ENCODE measurements around the gene ADARB1. TPM values are rescaled to one million over a fixed set of nuclear protein-coding genes. Genes with fewer than 3 reads are reported as not detected.

ADARB1 gene
- polyA plus RNA-seq, 1 experiment = 25.3 TPM

DNA sequence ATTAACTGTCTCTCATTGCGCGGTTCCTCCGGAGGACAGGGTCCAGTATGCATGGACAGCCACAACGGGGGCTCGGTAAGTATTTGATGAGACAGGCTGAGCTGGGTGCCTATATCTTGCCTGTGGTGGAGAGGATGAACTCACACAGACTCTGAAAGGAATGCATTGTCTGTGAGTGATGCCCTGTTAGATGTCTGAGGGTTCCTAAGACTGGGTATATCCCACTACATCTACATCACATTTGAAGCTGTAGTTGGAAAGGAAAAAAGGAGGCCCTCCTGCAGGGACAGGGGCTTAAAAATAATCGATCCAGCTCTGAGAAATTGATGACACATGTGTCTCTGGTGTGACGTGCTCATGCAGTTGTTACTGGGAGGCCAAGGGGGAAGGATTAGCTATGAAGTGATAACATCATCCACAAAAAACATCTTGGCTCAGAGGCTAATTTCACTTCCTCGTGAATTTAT lies 1.9 kb downstream of the ADARB1 start:
- TF ChIP-seq, protein P1, sequence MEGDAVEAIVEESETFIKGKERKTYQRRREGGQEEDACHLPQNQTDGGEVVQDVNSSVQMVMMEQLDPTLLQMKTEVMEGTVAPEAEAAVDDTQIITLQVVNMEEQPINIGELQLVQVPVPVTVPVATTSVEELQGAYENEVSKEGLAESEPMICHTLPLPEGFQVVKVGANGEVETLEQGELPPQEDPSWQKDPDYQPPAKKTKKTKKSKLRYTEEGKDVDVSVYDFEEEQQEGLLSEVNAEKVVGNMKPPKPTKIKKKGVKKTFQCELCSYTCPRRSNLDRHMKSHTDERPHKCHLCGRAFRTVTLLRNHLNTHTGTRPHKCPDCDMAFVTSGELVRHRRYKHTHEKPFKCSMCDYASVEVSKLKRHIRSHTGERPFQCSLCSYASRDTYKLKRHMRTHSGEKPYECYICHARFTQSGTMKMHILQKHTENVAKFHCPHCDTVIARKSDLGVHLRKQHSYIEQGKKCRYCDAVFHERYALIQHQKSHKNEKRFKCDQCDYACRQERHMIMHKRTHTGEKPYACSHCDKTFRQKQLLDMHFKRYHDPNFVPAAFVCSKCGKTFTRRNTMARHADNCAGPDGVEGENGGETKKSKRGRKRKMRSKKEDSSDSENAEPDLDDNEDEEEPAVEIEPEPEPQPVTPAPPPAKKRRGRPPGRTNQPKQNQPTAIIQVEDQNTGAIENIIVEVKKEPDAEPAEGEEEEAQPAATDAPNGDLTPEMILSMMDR (IDR thresholded peaks at IDR 0.05; ENCODE audit: low read depth, low read length) = no peak

DNA sequence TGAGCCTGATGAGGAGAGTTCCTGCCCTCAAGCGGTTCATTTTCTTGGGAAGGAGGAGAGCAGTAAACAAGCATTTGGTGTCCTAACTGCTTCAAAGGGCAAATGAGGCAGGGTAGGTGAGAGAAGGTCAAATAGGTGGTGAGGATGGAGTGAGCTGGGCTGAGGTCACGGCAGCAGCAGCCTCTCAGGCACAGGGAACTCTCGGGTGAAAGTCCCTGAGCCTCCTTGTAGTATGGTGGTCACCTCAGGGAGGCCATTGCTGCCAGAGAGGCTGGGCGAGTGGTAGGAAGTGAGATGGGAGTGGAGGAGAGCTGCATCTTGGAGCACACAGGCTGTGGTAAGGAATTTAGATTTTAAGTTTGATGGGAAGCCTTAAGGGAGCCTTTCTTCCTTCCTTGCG lies 4.0 kb downstream of the ADARB1 start:
- CTCF ChIA-PET = interaction anchor here (1.1 to 5.4 kb wide), 5 partner anchors 24 to 129 kb away, joined by 3 to 30 read pairs (median 4); no protein-coding TSS in a partner anchor
- no peaks in the 10 kb centered on the region for H3K9me3 ChIP-seq (ENCODE audit: control insufficient read depth, insufficient read depth, low read length)
- TF ChIP-seq, protein P1 (IDR thresholded peaks at IDR 0.05; ENCODE audit: low read depth, low read length) = no peak
- no peaks in the 10 kb centered on the region for H3K27me3 ChIP-seq (ENCODE audit: control insufficient read depth, insufficient read depth, low read length)
- DNase-seq (ENCODE audit: low read depth, low spot score) = no peak
- POLR2A ChIA-PET = interaction anchor here (1.2 kb wide), 1 partner anchor 116 kb away, joined by 5 read pairs; no protein-coding TSS in a partner anchor
- no peak overlapping the region for H3K27ac ChIP-seq (ENCODE audit: low read depth, low read length)
- no peak overlapping the region for H3K4me3 ChIP-seq (ENCODE audit: low read depth, low read length)

More for the DNA sequence above, 1.9 kb downstream of the ADARB1 start:
- CTCF ChIA-PET = interaction anchor here (1.3 to 5.4 kb wide), 4 partner anchors 26 to 126 kb away, joined by 4 to 30 read pairs (median 6); no protein-coding TSS in a partner anchor
- POLR2A ChIA-PET = interaction anchor here (0.6 to 1.2 kb wide), 4 partner anchors 9 to 128 kb away, joined by 3 to 9 read pairs (median 4); no protein-coding TSS in a partner anchor
- Histone ChIP-seq H3K27me3 (ENCODE audit: control insufficient read depth, insufficient read depth, low read length) (no peaks in the 10 kb centered on the region), H3K9me3 (ENCODE audit: control insufficient read depth, insufficient read depth, low read length) (peaks cover 3% of the 10 kb centered on the region; the same call in 1 of the 2 replicates), H3K27ac (ENCODE audit: low read depth, low read length) (no peak overlapping the region), H3K4me3 (ENCODE audit: low read depth, low read length) (peak overlapping the region; percentile 83)
- DNase-seq (ENCODE audit: low read depth, low spot score) = no peak

DNA sequence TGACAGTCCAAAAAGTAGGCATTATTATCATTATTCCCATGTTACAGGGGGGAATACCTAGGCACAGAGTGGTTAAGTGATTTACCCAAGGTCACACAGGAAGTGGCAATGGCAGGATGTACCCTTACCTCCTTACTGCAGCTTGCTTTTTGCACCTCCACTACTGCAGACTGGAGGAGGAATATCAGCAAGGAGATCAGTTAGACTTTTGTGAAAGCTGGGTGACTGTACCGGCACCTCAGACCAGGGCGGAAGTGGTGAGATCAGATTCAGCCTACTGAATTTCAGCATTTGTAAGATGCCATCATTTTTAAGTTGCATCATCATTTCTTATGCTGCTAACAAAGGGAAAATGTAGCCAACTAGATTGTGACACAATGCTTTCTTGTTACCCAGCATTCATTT lies 4.5 kb downstream of the ADARB1 start:
- Histone ChIP-seq H3K27ac (ENCODE audit: low read depth, low read length) (no peak overlapping the region), H3K9me3 (ENCODE audit: control insufficient read depth, insufficient read depth, low read length) (no peaks in the 10 kb centered on the region), H3K27me3 (ENCODE audit: control insufficient read depth, insufficient read depth, low read length) (no peaks in the 10 kb centered on the region), H3K4me3 (ENCODE audit: low read depth, low read length) (no peak overlapping the region)
- POLR2A ChIA-PET = interaction anchor here (1.0 to 1.2 kb wide), 2 partner anchors 28 to 116 kb away, joined by 4 to 5 read pairs; no protein-coding TSS in a partner anchor
- peak; percentile 18 for DNase-seq (ENCODE audit: low read depth, low spot score)
- CTCF ChIA-PET = interaction anchor here (1.1 to 5.4 kb wide), 4 partner anchors 24 to 129 kb away, joined by 3 to 30 read pairs (median 8); no protein-coding TSS in a partner anchor
- TF ChIP-seq, protein P1 (IDR thresholded peaks at IDR 0.05; ENCODE audit: low read depth, low read length) = no peak

DNA sequence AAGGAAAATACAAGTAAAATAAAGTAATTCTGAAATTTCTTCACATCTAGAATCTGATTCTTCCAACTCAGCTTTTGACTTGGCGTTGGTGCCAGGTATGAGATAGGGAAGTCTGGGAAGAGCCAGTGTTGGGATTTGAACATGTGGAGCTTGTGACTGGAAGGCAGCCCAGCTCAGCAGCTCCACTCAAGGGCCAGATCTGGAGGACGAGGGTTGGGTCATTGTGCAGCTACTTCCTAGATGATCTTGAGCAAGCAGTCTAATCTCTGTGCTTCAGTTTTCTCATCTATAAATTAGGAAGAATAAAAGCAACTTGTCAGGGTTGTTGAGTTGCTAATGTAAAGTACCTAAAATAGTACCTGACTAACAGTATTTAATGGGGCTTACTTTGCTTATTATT lies 5.0 kb downstream of the ADARB1 start:
- CTCF ChIA-PET = interaction anchor here (1.1 to 5.4 kb wide), 4 partner anchors 23 to 130 kb away, joined by 3 to 30 read pairs (median 8); no protein-coding TSS in a partner anchor
- no peak overlapping the region for H3K4me3 ChIP-seq (ENCODE audit: low read depth, low read length)
- H3K27ac ChIP-seq (ENCODE audit: low read depth, low read length) = no peak overlapping the region
- no peak for DNase-seq (ENCODE audit: low read depth, low spot score)
- TF ChIP-seq, protein P1 (IDR thresholded peaks at IDR 0.05; ENCODE audit: low read depth, low read length) = no peak
- H3K9me3 ChIP-seq (ENCODE audit: control insufficient read depth, insufficient read depth, low read length) = no peaks in the 10 kb centered on the region
- POLR2A ChIA-PET = interaction anchor here (1.0 to 1.2 kb wide), 2 partner anchors 29 to 117 kb away, joined by 4 to 5 read pairs; no protein-coding TSS in a partner anchor
- H3K27me3 ChIP-seq (ENCODE audit: control insufficient read depth, insufficient read depth, low read length) = no peaks in the 10 kb centered on the region

DNA sequence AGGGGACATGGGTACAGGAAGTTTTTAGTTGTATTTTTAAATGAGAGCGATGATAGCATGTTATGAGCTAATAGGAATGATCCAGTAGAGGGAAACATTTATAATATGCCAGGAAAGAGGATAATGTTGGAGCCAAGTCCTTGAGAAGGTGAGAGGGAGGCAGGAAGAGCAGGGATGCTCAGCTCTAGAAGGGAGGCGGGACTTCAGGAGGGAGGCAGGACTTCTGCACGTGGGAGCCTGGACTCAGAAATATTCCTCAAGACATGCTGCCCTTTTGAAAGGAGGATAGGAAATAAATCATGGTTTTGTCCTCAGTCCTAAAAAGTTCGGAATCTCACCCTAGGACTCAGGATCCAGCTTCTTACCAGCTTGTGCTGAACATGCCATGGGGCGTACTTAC lies 5.9 kb downstream of the ADARB1 start:
- TF ChIP-seq, protein P1 (IDR thresholded peaks at IDR 0.05; ENCODE audit: low read depth, low read length) = no peak
- Histone ChIP-seq H3K27ac (ENCODE audit: low read depth, low read length) (no peak overlapping the region), H3K27me3 (ENCODE audit: control insufficient read depth, insufficient read depth, low read length) (no peaks in the 10 kb centered on the region), H3K4me3 (ENCODE audit: low read depth, low read length) (no peak overlapping the region), H3K9me3 (ENCODE audit: control insufficient read depth, insufficient read depth, low read length) (no peaks in the 10 kb centered on the region)
- ChIA-PET CTCF (interaction anchor here (0.6 to 5.4 kb wide), 4 partner anchors 19 to 130 kb away, joined by 3 to 30 read pairs (median 4); no protein-coding TSS in a partner anchor), POLR2A (interaction anchor here (0.7 kb wide), 1 partner anchor 9 kb away, joined by 3 read pairs; no protein-coding TSS in a partner anchor)
- no peak for DNase-seq (ENCODE audit: low read depth, low spot score)

Data from AG04450 (cell line).